SK-N-SH (cell line): ENCODE measurements around the gene ATP13A3. TPM values are rescaled to one million over a fixed set of nuclear protein-coding genes. Genes with fewer than 3 reads are reported as not detected.
"Not testable (repeated sequence)": the region's sequence is repeated elsewhere in the genome, so short reads cannot be mapped to it uniquely, and the experiment has no call there.

Source experiments
- CTCF ChIA-PET: fragments of 300-600, 350-600 bp; formaldehyde crosslinking; extraction: SDS; loops from one replicate; lab custom pipeline; 2021; lab: Yijun Ruan, JAX
- POLR2A ChIA-PET: fragments of 350-600 bp; sonication (Branson Sonifier 250); formaldehyde crosslinking; extraction: SDS; loops from one replicate; lab custom pipeline; 2020; ENCODE audit warnings: antibody characterized with exemption, inconsistent platforms; lab: Yijun Ruan, JAX
- DNase-seq: peaks from one replicate; pipeline ENCODE4 v3.0.0; 2012
- H2AFZ ChIP-seq: fragments of 200-600 bp; sonication (generic); 2 replicates; pipeline ENCODE4 v1.8.1; 2016; ENCODE audit warnings: antibody characterized with exemption, mild to moderate bottlenecking, low read depth
- H3F3A ChIP-seq: fragments of 200-600 bp; sonication (generic); replicated peaks from 2 replicates; pipeline ENCODE3; 2016; ENCODE audit warnings: antibody characterized with exemption, mild to moderate bottlenecking; ENCODE audit not compliant: insufficient read depth
- H3K27ac ChIP-seq, 2 experiments: fragments of 200-500 bp in 1 of 2; fragments of 200-600 bp in 1 of 2; sonication (Bioruptor generic) in 1 of 2; sonication (generic), shearing (Covaris generic) in 1 of 2; 2 replicates each; pipeline versions ENCODE4 v1.5.1 to v1.6.1; 2014 to 2016; ENCODE audit warnings: low read depth in 2 of 2, inconsistent platforms in 1 of 2, low read length in 1 of 2, mild to moderate bottlenecking in 1 of 2, mixed read lengths in 1 of 2
- H3K27me3 ChIP-seq: fragments of 200-600 bp; sonication (generic), shearing (Covaris generic); 2 replicates; pipeline ENCODE4 v1.6.1; 2016; ENCODE audit warnings: mixed run types; ENCODE audit not compliant: insufficient read depth
- H3K36me3 ChIP-seq, 2 experiments: fragments of 200-500 bp in 1 of 2; fragments of 200-600 bp in 1 of 2; sonication (Bioruptor generic) in 1 of 2; sonication (generic) in 1 of 2; replicated peaks in 1 of 2; 2 replicates each; pipeline versions ENCODE3 to v1.5.1; 2014 to 2016; ENCODE audit warnings: low read length in 1 of 2, mild to moderate bottlenecking in 1 of 2; ENCODE audit not compliant: insufficient read depth in 2 of 2, control insufficient read depth in 1 of 2
- H3K4me1 ChIP-seq, 2 experiments: fragments of 200-500 bp in 1 of 2; fragments of 200-600 bp in 1 of 2; sonication (Bioruptor generic) in 1 of 2; sonication (generic), shearing (Covaris generic) in 1 of 2; 2 replicates each; pipeline versions ENCODE4 v1.5.1 to v1.6.1; 2014 to 2016; ENCODE audit warnings: low read depth in 1 of 2, low read length in 1 of 2, mixed run types in 1 of 2; ENCODE audit not compliant: insufficient read depth in 2 of 2, control insufficient read depth in 1 of 2
- H3K4me2 ChIP-seq: fragments of 200-600 bp; sonication (generic), shearing (Covaris generic); 2 replicates; pipeline ENCODE4 v1.6.1; 2017; ENCODE audit warnings: mixed run types
- H3K4me3 ChIP-seq, 2 experiments: fragments of 200-500 bp in 1 of 2; fragments of 200-600 bp in 1 of 2; sonication (Bioruptor generic) in 1 of 2; sonication (generic), shearing (Covaris generic) in 1 of 2; 2 replicates each; pipeline versions ENCODE4 v1.5.1 to v1.8.1; 2014 to 2016; ENCODE audit warnings: low read depth in 2 of 2, inconsistent platforms in 1 of 2, low read length in 1 of 2, mild to moderate bottlenecking in 1 of 2, mixed read lengths in 1 of 2, moderate library complexity in 1 of 2
- H3K79me2 ChIP-seq: fragments of 200-600 bp; sonication (generic); 2 replicates; pipeline ENCODE4 v1.8.1; 2017; ENCODE audit warnings: mild to moderate bottlenecking; ENCODE audit not compliant: insufficient read depth
- H3K9ac ChIP-seq: fragments of 200-600 bp; sonication (generic); 2 replicates; pipeline ENCODE4 v1.6.1; 2017; ENCODE audit warnings: mixed run types
- H3K9me2 ChIP-seq: fragments of 200-600 bp; sonication (generic); 2 replicates; pipeline ENCODE4 v1.6.1; 2017; ENCODE audit warnings: mixed run types
- H3K9me3 ChIP-seq: fragments of 200-600 bp; sonication (generic); 2 replicates; pipeline ENCODE4 v1.6.1; 2017; ENCODE audit warnings: mixed run types, mild to moderate bottlenecking, moderate library complexity
- H4K20me1 ChIP-seq: fragments of 200-600 bp; sonication (generic); 2 replicates; pipeline ENCODE4 v1.6.1; 2017; ENCODE audit warnings: mild to moderate bottlenecking, mixed run types; ENCODE audit not compliant: insufficient read depth
- CTCF ChIP-seq: fragments of 200-600 bp; sonication (generic); IDR thresholded peaks from 2 replicates; pipeline ENCODE4 v1.6.1; 2017; ENCODE audit warnings: antibody characterized with exemption, mild to moderate bottlenecking, moderate library complexity
- EP300 ChIP-seq, 2 experiments: IDR thresholded peaks; 2 replicates each; pipeline versions ENCODE4 v1.4.0 to v1.6.1; 2012; ENCODE audit warnings: borderline replicate concordance in 1 of 2, low read depth in 1 of 2, low read length in 1 of 2
- EZH2phosphoT487 ChIP-seq: fragments of 200-600 bp; sonication (generic); IDR thresholded peaks from 2 replicates; pipeline ENCODE4 v1.6.1; 2017; ENCODE audit warnings: low read depth, mixed run types, mild to moderate bottlenecking, antibody characterized with exemption, moderate library complexity, borderline replicate concordance
- FOXM1 ChIP-seq: IDR thresholded peaks from 2 replicates; pipeline ENCODE4 v1.4.0; 2012; ENCODE audit warnings: low read depth, mild to moderate bottlenecking
- POLR2AphosphoS5 ChIP-seq: IDR thresholded peaks from 2 replicates; pipeline ENCODE4 v1.6.1; 2012; ENCODE audit warnings: low read depth, low read length
- TAF1 ChIP-seq: IDR thresholded peaks from 2 replicates; pipeline ENCODE4 v1.6.1; 2012; ENCODE audit warnings: low read depth, mild to moderate bottlenecking, low read length, moderate library complexity, borderline replicate concordance
- WGBS: methylation state at CpG from one replicate; pipeline ENCODE4 v1.1.6; 2017; ENCODE audit warnings: low lambda C conversion rate; 5-methylcytosine and 5-hydroxymethylcytosine counted together
- polyA plus RNA-seq, 3 experiments: library from polyadenylated mRNA; depleted of rRNA; stranded (reverse); fragments of >200 nt; gene quantifications; 2 replicates each; pipeline ENCODE4 v1.2.3, GENCODE V29; 2012
- TF ChIP-seq, protein P1 (sequence below): IDR thresholded peaks from 2 replicates; pipeline ENCODE4 v1.6.1; 2012; ENCODE audit warnings: mild to moderate bottlenecking, low read depth, low read length, moderate library complexity

The ATP13A3 gene
- polyA plus RNA-seq, 1 of the 3 experiments (the other 2 are of a cell fraction): 48.2 TPM

DNA sequence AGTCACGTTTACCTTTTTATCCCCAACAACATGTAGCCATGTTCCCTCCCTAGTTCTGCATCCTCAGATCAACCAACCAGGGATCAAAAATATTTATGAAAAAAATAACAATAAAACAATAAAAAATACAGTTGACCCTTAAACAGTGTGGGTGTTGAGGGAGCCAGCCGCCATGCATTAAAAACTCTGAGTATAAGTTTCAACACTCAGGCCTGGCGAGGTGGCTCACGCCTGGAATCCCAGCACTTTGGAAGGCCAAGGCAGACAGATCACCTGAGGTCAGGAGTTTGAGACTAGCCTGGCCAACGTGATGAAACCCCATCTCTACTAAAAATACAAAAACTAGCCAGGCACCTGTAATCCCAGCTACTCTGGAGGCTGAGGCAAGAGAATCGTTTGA lies 12.7 kb upstream of the ATP13A3 start:
- H3K27ac ChIP-seq, POLR2A ChIA-PET, H3K79me2 ChIP-seq, H3K9me2 ChIP-seq, H3K27me3 ChIP-seq, DNase-seq, H3K9ac ChIP-seq, H2AFZ ChIP-seq, H3K9me3 ChIP-seq, H3K4me2 ChIP-seq, H4K20me1 ChIP-seq, H3K36me3 ChIP-seq, H3K4me3 ChIP-seq: not testable (repeated sequence)
- WGBS: 92% methylated on average over 6 of the region's 6 CpGs
- H3F3A ChIP-seq: peaks cover 10% of the 10 kb centered on the region
- peaks cover 0 to 10% of the 10 kb centered on the region in 2 experiments; a peak in 1 of 4 replicates for H3K4me1 ChIP-seq
- CTCF ChIA-PET: interaction anchor here (1.3 kb wide), 1 partner anchor 95 kb away, joined by 5 read pairs; no protein-coding TSS in a partner anchor

- peaks cover 0 to 16% of the 10 kb centered on the region in 2 experiments; a peak in 1 of 4 replicates for H3K4me1 ChIP-seq
- no peak for DNase-seq
- H3K4me2 ChIP-seq: no peak overlapping the region
- no peak overlapping the region for H3K27ac ChIP-seq
- 97% methylated on average over 8 of the region's 8 CpGs for WGBS
- H3K4me3 ChIP-seq: no peak overlapping the region
- H3K79me2 ChIP-seq: no peaks in the 10 kb centered on the region
- H3K27me3 ChIP-seq: no peaks in the 10 kb centered on the region
- no peaks in the 10 kb centered on the region for H3K36me3 ChIP-seq
- no peak for TF ChIP-seq TAF1
- no peak for TF ChIP-seq EZH2phosphoT487
- TF ChIP-seq, protein P1, sequence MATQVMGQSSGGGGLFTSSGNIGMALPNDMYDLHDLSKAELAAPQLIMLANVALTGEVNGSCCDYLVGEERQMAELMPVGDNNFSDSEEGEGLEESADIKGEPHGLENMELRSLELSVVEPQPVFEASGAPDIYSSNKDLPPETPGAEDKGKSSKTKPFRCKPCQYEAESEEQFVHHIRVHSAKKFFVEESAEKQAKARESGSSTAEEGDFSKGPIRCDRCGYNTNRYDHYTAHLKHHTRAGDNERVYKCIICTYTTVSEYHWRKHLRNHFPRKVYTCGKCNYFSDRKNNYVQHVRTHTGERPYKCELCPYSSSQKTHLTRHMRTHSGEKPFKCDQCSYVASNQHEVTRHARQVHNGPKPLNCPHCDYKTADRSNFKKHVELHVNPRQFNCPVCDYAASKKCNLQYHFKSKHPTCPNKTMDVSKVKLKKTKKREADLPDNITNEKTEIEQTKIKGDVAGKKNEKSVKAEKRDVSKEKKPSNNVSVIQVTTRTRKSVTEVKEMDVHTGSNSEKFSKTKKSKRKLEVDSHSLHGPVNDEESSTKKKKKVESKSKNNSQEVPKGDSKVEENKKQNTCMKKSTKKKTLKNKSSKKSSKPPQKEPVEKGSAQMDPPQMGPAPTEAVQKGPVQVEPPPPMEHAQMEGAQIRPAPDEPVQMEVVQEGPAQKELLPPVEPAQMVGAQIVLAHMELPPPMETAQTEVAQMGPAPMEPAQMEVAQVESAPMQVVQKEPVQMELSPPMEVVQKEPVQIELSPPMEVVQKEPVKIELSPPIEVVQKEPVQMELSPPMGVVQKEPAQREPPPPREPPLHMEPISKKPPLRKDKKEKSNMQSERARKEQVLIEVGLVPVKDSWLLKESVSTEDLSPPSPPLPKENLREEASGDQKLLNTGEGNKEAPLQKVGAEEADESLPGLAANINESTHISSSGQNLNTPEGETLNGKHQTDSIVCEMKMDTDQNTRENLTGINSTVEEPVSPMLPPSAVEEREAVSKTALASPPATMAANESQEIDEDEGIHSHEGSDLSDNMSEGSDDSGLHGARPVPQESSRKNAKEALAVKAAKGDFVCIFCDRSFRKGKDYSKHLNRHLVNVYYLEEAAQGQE: no peak
- H3K9me2 ChIP-seq: no peaks in the 10 kb centered on the region
- peaks cover 15% of the 10 kb centered on the region for H3F3A ChIP-seq
- ChIA-PET CTCF (no interaction called here), POLR2A (no interaction called here)
- H4K20me1 ChIP-seq: no peaks in the 10 kb centered on the region
- no peak overlapping the region for H3K9ac ChIP-seq
- H2AFZ ChIP-seq: no peak overlapping the region
- no peaks in the 10 kb centered on the region for H3K9me3 ChIP-seq
Observed at GRCh38 chr3:194497799-194498575, 11.2 kb upstream of the ATP13A3 start.

- Histone ChIP-seq H3K9me3 (no peaks in the 10 kb centered on the region), H3K36me3 (no peaks in the 10 kb centered on the region), H3K4me3 (no peak overlapping the region), H3K27me3 (no peaks in the 10 kb centered on the region), H2AFZ (no peak overlapping the region), H3K79me2 (no peaks in the 10 kb centered on the region), H3K4me1 (peaks cover 0 to 16% of the 10 kb centered on the region in 2 experiments; a peak in 1 of 4 replicates), H4K20me1 (no peaks in the 10 kb centered on the region), H3K4me2 (no peak overlapping the region), H3K9me2 (no peaks in the 10 kb centered on the region), H3K27ac (no peak overlapping the region), H3F3A (peaks cover 15% of the 10 kb centered on the region), H3K9ac (no peak overlapping the region)
- TF ChIP-seq, protein P1: no peak
- TF ChIP-seq FOXM1: no peak
- TF ChIP-seq CTCF: no peak
- TF ChIP-seq EZH2phosphoT487: no peak
- no peak for TF ChIP-seq POLR2AphosphoS5
- no peak for TF ChIP-seq EP300 (IDR thresholded peaks at IDR 0.05; ENCODE audit: borderline replicate concordance in 1 of 2, low read depth in 1 of 2, low read length in 1 of 2)
- ChIA-PET CTCF (no interaction called here), POLR2A (no interaction called here)
- WGBS: 69% methylated on average over 7 of the region's 7 CpGs
- DNase-seq: no peak
Observed at GRCh38 chr3:194496217-194496919, 9.6 kb upstream of the ATP13A3 start.
